ENCODE data around the gene GAB2. TPM values are rescaled to one million over a fixed set of nuclear protein-coding genes. Genes with fewer than 3 reads are reported as not detected.

Gene GAB2
- total RNA-seq, 1 donor from 2014 or later: 39.9 TPM

- no peak for DNase-seq (ENCODE audit: low spot score in 2 of 2, unreplicated experiment in 2 of 2)
- Mint-ChIP-seq H3K4me1 (peaks cover 42% of the 10 kb centered on the region), H3K36me3 (peaks cover 12% of the 10 kb centered on the region), H3K4me3 (no peak overlapping the region), H3K9me3 (no peaks in the 10 kb centered on the region), H3K27me3 (ENCODE audit: low read depth) (no peaks in the 10 kb centered on the region), H3K27ac (peak overlapping the region; percentile 68)
- peak; percentile 13 for TF ChIP-seq CTCF (IDR thresholded peaks at IDR 0.05; ENCODE audit: unreplicated experiment)
These were observed 14.5 kb upstream of the GAB2 start for GRCh38 chr11:78432058-78432515.

- peaks cover 53% of the 10 kb centered on the region for H3K4me1 Mint-ChIP-seq
- H3K27me3 Mint-ChIP-seq (ENCODE audit: low read depth): no peaks in the 10 kb centered on the region
- H3K4me3 Mint-ChIP-seq: no peak overlapping the region
- DNase-seq (ENCODE audit: low spot score in 2 of 2, unreplicated experiment in 2 of 2): no peak
- no peaks in the 10 kb centered on the region for H3K9me3 Mint-ChIP-seq
- TF ChIP-seq CTCF (IDR thresholded peaks at IDR 0.05; ENCODE audit: unreplicated experiment): no peak
- peak overlapping the region; percentile 7 for H3K27ac Mint-ChIP-seq
- peaks cover 3% of the 10 kb centered on the region for H3K36me3 Mint-ChIP-seq
These were observed 12.0 kb upstream of the GAB2 start for GRCh38 chr11:78429660-78430059.

- no peak for DNase-seq (ENCODE audit: low spot score in 2 of 2, unreplicated experiment in 2 of 2)
- Mint-ChIP-seq H3K27me3 (ENCODE audit: low read depth) (no peaks in the 10 kb centered on the region), H3K36me3 (peaks cover 3% of the 10 kb centered on the region), H3K4me3 (no peak overlapping the region), H3K27ac (no peak overlapping the region), H3K4me1 (peaks cover 55% of the 10 kb centered on the region), H3K9me3 (no peaks in the 10 kb centered on the region)
- no peak for TF ChIP-seq CTCF (IDR thresholded peaks at IDR 0.05; ENCODE audit: unreplicated experiment)
These were observed 11.6 kb upstream of the GAB2 start for GRCh38 chr11:78429209-78429608.

GRCh38 chr11:78428773-78429172 is 11.2 kb upstream of the GAB2 start:
- peaks cover 50% of the 10 kb centered on the region for H3K4me1 Mint-ChIP-seq
- H3K4me3 Mint-ChIP-seq: no peak overlapping the region
- DNase-seq (ENCODE audit: low spot score in 2 of 2, unreplicated experiment in 2 of 2): no peak
- no peak overlapping the region for H3K27ac Mint-ChIP-seq
- no peak for TF ChIP-seq CTCF (IDR thresholded peaks at IDR 0.05; ENCODE audit: unreplicated experiment)
- peaks cover 3% of the 10 kb centered on the region for H3K36me3 Mint-ChIP-seq
- H3K27me3 Mint-ChIP-seq (ENCODE audit: low read depth): no peaks in the 10 kb centered on the region
- no peaks in the 10 kb centered on the region for H3K9me3 Mint-ChIP-seq

- no peak overlapping the region for H3K27ac Mint-ChIP-seq
These were observed 10.6 kb upstream of the GAB2 start for GRCh38 chr11:78428266-78428636.

More at GRCh38 chr11:78428266-78428636, 10.6 kb upstream of the GAB2 start:
- no peak for TF ChIP-seq CTCF (IDR thresholded peaks at IDR 0.05; ENCODE audit: unreplicated experiment)
- DNase-seq (ENCODE audit: low spot score in 2 of 2, unreplicated experiment in 2 of 2): no peak
- Mint-ChIP-seq H3K36me3 (peaks cover 3% of the 10 kb centered on the region), H3K27me3 (ENCODE audit: low read depth) (no peaks in the 10 kb centered on the region), H3K4me1 (peaks cover 47% of the 10 kb centered on the region), H3K9me3 (no peaks in the 10 kb centered on the region), H3K4me3 (no peak overlapping the region)

All from mesothelial cell of epicardium (in vitro differentiated cells).